Progenitor cell of endocrine pancreas (in vitro differentiated cells): ENCODE data around the gene HSPB9. TPM values are rescaled to one million over a fixed set of nuclear protein-coding genes. Genes with fewer than 3 reads are reported as not detected.

ENCODE experiments used
- DNase-seq: peaks from one replicate; pipeline ENCODE4 v3.0.0; 2021; ENCODE audit warnings: low spot score; ENCODE audit not compliant: unreplicated experiment
- H3K27ac Mint-ChIP-seq: 2 replicates; pipeline ENCODE4 v1.8.0; 2021; ENCODE audit warnings: mild to moderate bottlenecking, moderate library complexity, mixed read lengths
- H3K27me3 Mint-ChIP-seq: 2 replicates; pipeline ENCODE4 v1.8.0; 2021; ENCODE audit warnings: mixed read lengths
- H3K36me3 Mint-ChIP-seq: 2 replicates; pipeline ENCODE4 v1.8.0; 2022; ENCODE audit warnings: mixed read lengths; ENCODE audit not compliant: insufficient read depth
- H3K4me1 Mint-ChIP-seq: 2 replicates; pipeline ENCODE4 v1.8.0; 2021; ENCODE audit warnings: low read depth, mixed read lengths
- H3K4me3 Mint-ChIP-seq: 2 replicates; pipeline ENCODE4 v1.8.0; 2021; ENCODE audit warnings: low read depth, mild to moderate bottlenecking, moderate library complexity, mixed read lengths
- H3K9me3 Mint-ChIP-seq: 2 replicates; pipeline ENCODE4 v1.8.0; 2021; ENCODE audit warnings: low read depth, mixed read lengths
- CTCF ChIP-seq: fragments of 200-600 bp; sonication (generic); IDR thresholded peaks from one replicate; pipeline ENCODE4 v1.5.0; 2021; ENCODE audit warnings: antibody characterized with exemption, mild to moderate bottlenecking; ENCODE audit not compliant: unreplicated experiment
- total RNA-seq: library from RNA; stranded (reverse); gene quantifications from 2 replicates; pipeline ENCODE4 v1.2.1, GENCODE V29; 2021

The HSPB9 gene
- total RNA-seq, 1 donor from 2014 or later: not detected

DNA sequence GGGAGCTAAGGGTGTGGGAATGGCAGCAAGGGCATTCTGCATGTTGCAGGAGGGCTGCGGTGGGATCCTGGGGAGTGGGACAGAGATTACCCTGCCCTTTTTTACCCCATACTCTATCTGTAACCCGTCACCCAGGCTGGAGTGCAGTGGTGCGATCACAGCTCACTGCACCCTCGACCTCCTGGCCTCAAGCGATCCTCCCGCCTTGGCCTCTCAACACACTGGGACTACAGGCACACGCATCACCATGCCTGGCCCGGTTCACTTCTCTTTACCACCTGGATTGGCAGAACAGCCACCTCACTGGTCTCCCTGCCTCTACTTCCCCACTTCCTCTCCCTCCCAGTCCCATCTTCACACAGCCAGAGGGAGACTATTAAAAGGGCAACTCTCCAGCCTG is 33.9 kb upstream of the HSPB9 start:
- Mint-ChIP-seq H3K4me1 (peaks cover 9% of the 10 kb centered on the region), H3K27ac (no peak overlapping the region), H3K4me3 (no peak overlapping the region), H3K36me3 (no peaks in the 10 kb centered on the region), H3K27me3 (peaks cover 23% of the 10 kb centered on the region), H3K9me3 (no peaks in the 10 kb centered on the region)
- no peak for TF ChIP-seq CTCF
- DNase-seq: no peak

DNA sequence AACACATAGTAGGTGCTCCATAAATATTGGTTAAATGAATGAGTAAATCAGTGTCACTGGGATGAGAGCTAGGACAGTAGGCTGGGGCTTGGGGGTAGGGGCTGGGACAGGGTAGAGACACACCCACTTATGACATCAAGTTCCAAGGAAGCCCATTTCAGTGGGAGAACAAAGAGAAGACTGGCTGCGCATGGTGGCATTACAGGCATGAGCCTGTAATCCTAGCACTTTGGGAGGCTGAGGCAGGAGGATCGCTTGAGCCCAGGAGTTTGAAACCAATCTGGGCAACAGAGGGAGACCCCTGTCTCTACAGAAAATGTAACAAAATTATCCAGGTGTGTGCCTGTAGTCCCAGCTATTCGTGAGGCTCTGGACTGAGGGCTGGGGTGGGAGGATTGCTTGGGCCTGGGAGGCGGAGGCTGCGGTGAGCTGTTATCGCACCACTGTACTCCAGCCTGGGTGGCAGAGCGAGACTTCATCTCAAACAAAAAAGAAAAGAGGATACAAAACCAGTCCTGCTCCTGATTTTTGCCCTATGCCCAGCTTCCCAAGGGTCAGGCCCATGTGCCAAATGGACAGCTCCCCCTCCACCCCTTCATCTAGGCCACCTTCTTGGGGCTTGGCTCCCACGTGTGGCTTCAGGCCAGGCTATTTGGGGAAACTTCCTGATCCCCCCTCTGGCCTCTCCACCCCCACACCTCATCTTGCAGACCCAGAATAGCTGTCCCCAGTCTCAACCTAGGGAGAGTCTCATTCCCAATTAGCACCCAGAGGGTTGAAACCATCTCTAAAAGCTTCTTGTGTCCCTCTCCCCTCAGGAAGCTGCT is 31.4 kb upstream of the HSPB9 start:
- Mint-ChIP-seq H3K27ac (no peak overlapping the region), H3K9me3 (no peaks in the 10 kb centered on the region), H3K27me3 (peaks cover 44% of the 10 kb centered on the region), H3K4me3 (no peak overlapping the region), H3K36me3 (no peaks in the 10 kb centered on the region), H3K4me1 (peaks cover 9% of the 10 kb centered on the region)
- DNase-seq: no peak
- no peak for TF ChIP-seq CTCF

DNA sequence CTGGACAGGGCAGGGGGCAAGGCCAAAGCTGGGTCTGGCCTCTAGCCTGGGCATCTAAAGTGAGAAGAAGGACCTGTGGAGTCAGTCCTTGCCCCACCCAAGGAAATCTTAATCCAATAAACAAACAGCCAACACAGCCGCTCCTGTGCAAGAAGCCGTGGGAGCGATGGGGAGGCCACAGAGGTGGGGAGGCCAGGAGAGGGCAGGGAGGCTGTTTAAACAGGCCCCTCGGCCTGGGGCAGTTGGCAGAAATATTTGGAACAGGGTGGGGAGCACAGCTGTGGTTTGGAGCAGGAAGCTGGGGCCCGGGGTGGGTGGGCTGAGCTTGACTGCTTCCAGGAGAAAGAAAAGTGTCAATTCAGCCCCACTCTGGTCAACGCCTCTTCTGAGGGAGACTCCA is 29.7 kb upstream of the HSPB9 start:
- no peak for TF ChIP-seq CTCF
- Mint-ChIP-seq H3K27ac (no peak overlapping the region), H3K9me3 (no peaks in the 10 kb centered on the region), H3K4me1 (peaks cover 1% of the 10 kb centered on the region), H3K36me3 (no peaks in the 10 kb centered on the region), H3K4me3 (no peak overlapping the region), H3K27me3 (peaks cover 62% of the 10 kb centered on the region)
- DNase-seq: no peak

DNA sequence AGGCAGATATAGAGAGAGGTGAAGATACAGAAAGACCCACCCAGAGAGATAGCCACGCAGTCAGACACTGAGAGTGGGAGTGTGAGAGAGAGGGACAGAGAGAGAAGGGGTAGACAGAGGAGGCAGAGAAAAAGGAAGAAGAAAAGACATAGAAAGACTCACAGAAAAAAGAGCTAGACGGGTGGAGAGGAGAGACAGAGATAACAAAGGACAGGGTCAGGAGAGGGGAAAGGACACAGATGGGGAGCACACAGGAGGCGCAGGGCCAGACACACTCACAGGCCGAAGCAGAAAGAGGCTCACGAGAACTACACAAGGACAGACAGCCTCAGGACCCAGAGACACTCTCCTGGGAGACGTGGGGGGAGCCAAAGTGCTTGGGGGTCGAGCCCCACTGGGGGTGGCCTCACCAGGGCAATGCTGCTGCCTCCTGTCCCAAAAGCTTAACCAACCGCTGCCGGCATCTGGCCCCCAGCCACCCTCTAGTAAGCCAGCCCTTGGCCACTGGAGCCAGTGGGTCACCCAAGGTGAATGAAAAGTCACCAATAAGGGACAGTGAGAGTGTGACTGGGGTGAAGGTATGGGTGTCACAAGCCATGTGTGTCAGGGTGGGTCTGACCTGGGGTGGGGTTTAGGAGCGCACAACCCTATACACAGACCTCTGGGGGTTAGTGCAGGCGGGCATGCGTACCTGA is 28.1 kb upstream of the HSPB9 start:
- TF ChIP-seq CTCF: no peak
- H3K4me3 Mint-ChIP-seq: no peak overlapping the region

GRCh38 chr17:42096360-42097111 is 26.1 kb upstream of the HSPB9 start:
- no peaks in the 10 kb centered on the region for H3K9me3 Mint-ChIP-seq
- H3K4me1 Mint-ChIP-seq: no peaks in the 10 kb centered on the region
- H3K4me3 Mint-ChIP-seq: no peak overlapping the region
- H3K27ac Mint-ChIP-seq: no peak overlapping the region
- H3K36me3 Mint-ChIP-seq: no peaks in the 10 kb centered on the region
- H3K27me3 Mint-ChIP-seq: peaks cover 71% of the 10 kb centered on the region
- DNase-seq: no peak
- peak; percentile 12 for TF ChIP-seq CTCF

More for the DNA sequence above, 28.1 kb upstream of the HSPB9 start:
- H3K27ac Mint-ChIP-seq: peak overlapping the region; percentile 6
- H3K9me3 Mint-ChIP-seq: no peaks in the 10 kb centered on the region
- DNase-seq: no peak
- no peaks in the 10 kb centered on the region for H3K36me3 Mint-ChIP-seq
- H3K27me3 Mint-ChIP-seq: peaks cover 72% of the 10 kb centered on the region
- H3K4me1 Mint-ChIP-seq: no peaks in the 10 kb centered on the region
